Prostate gland (tissue), 2 donors: ENCODE data around the gene BASP1. TPM values are rescaled to one million over a fixed set of nuclear protein-coding genes. Genes with fewer than 3 reads are reported as not detected.
"Not testable (repeated sequence)": the region's sequence is repeated elsewhere in the genome, so short reads cannot be mapped to it uniquely, and the experiment has no call there.

ENCODE experiments used
- DNase-seq: peaks from one replicate; pipeline ENCODE4 v3.0.0-alpha.2; 2019; ENCODE audit warnings: low spot score
- H3K27ac ChIP-seq, 2 donors: fragments of 200-600 bp; sonication (generic); 2 replicates each; pipeline ENCODE4 v1.5.1; 2017 to 2019
- H3K27me3 ChIP-seq: fragments of 200-600 bp; sonication (generic); replicated peaks from 2 replicates; pipeline ENCODE4 v1.5.1; 2019; ENCODE audit not compliant: insufficient read depth
- H3K36me3 ChIP-seq, 2 donors: fragments of 200-600 bp; sonication (generic); 1 replicate in 1 of 2; 2 replicates in 1 of 2; pipeline versions ENCODE4 v1.5.1 to v1.8.1; 2017 to 2019
- H3K4me1 ChIP-seq: fragments of 200-600 bp; sonication (generic); replicated peaks from 2 replicates; pipeline ENCODE4 v1.5.1; 2019
- H3K4me3 ChIP-seq, 2 donors: fragments of 200-600 bp; sonication (generic); 2 replicates each; pipeline ENCODE4 v1.5.1; 2017 to 2019
- H3K9me3 ChIP-seq: fragments of 200-600 bp; sonication (generic); 2 replicates; pipeline ENCODE4 v1.5.1; 2017
- CTCF ChIP-seq, 4 experiments: fragments of 200-600 bp in 2 of 4; fragments of 450-650 bp in 2 of 4; sonication (generic) in 2 of 4; IDR thresholded peaks; 1 replicate in 3 of 4; 2 replicates in 1 of 4; pipeline ENCODE4 v1.5.1; 2016 to 2019; ENCODE audit warnings: antibody characterized with exemption in 4 of 4, mild to moderate bottlenecking in 2 of 4, moderate library complexity in 2 of 4
- POLR2A ChIP-seq: fragments of 450-650 bp; IDR thresholded peaks from one replicate; pipeline ENCODE4 v1.6.1; 2016; ENCODE audit warnings: antibody characterized with exemption, mild to moderate bottlenecking
- POLR2AphosphoS5 ChIP-seq: sonication (generic); formaldehyde crosslinking; IDR thresholded peaks from one replicate; pipeline ENCODE4 v1.6.1; 2017; ENCODE audit warnings: antibody characterized with exemption
- WGBS: methylation state at CpG from one replicate; pipeline ENCODE4 v1.1.5; 2018; 5-methylcytosine and 5-hydroxymethylcytosine counted together
- intact Hi-C: fragments of 100-400 bp; cut with DNase I; formaldehyde crosslinking; loops from one replicate; pipeline ENCODE4 v1.14.2; 2022
- total RNA-seq, 2 donors: library from RNA; depleted of rRNA; stranded (reverse); fragments of >200 nt; gene quantifications; one replicate each; pipeline ENCODE4 v1.1.0, GENCODE V29; 2016

The BASP1 gene
- total RNA-seq, 2 donors from 2014 or later = 142 to 346 TPM

- intact Hi-C loops = loop anchor here (5.0 kb wide), 2 partner anchors 398 to 698 kb away; no protein-coding TSS in a partner anchor
- peak; percentile 17 for DNase-seq
- Histone ChIP-seq H3K27me3 (no peaks in the 10 kb centered on the region), H3K4me1 (no peaks in the 10 kb centered on the region), H3K9me3 (no peaks in the 10 kb centered on the region), H3K27ac (no peak overlapping the region), H3K36me3 (no peaks in the 10 kb centered on the region), H3K4me3 (no peak overlapping the region)
- WGBS = 2% methylated on average over 4 of the region's 4 CpGs
- TF ChIP-seq POLR2A = no peak
- peak; percentile 42 to 88 (median 83) for TF ChIP-seq CTCF (IDR thresholded peaks at IDR 0.05)
- TF ChIP-seq POLR2AphosphoS5 = no peak
Observed at GRCh38 chr5:17190242-17190778, 27.1 kb upstream of the BASP1 start.

GRCh38 chr5:17190799-17191391 lies 26.5 kb upstream of the BASP1 start:
- Histone ChIP-seq H3K9me3 (no peaks in the 10 kb centered on the region), H3K4me3 (no peak overlapping the region), H3K27ac (no peak overlapping the region), H3K36me3 (no peaks in the 10 kb centered on the region), H3K4me1 (no peaks in the 10 kb centered on the region), H3K27me3 (no peaks in the 10 kb centered on the region)
- intact Hi-C loops = loop anchor here (5.0 kb wide), 2 partner anchors 399 to 699 kb away; no protein-coding TSS in a partner anchor
- 76% methylated on average over 7 of the region's 7 CpGs for WGBS
- no peak for DNase-seq
- no peak for TF ChIP-seq CTCF (IDR thresholded peaks at IDR 0.05)

- H3K4me3 ChIP-seq, H3K4me1 ChIP-seq, H3K27ac ChIP-seq, H3K9me3 ChIP-seq, H3K27me3 ChIP-seq, H3K36me3 ChIP-seq, DNase-seq: not testable (repeated sequence)
- 87% methylated on average over 10 of the region's 10 CpGs for WGBS
- intact Hi-C loops = loop anchor here (5.0 kb wide), 2 partner anchors 399 to 699 kb away; no protein-coding TSS in a partner anchor
Observed at GRCh38 chr5:17191574-17191973, 25.9 kb upstream of the BASP1 start.

GRCh38 chr5:17192191-17192590 lies 25.2 kb upstream of the BASP1 start:
- Histone ChIP-seq H3K4me1 (no peaks in the 10 kb centered on the region), H3K27ac (no peak overlapping the region), H3K27me3 (no peaks in the 10 kb centered on the region), H3K9me3 (no peaks in the 10 kb centered on the region), H3K36me3 (no peaks in the 10 kb centered on the region), H3K4me3 (no peak overlapping the region)
- DNase-seq = no peak
- intact Hi-C loops = loop anchor here (5.0 kb wide), 2 partner anchors 400 to 700 kb away; no protein-coding TSS in a partner anchor
- TF ChIP-seq CTCF (IDR thresholded peaks at IDR 0.05) = no peak
- WGBS = 52% methylated on average over 5 of the region's 5 CpGs

GRCh38 chr5:17196024-17196423 lies 21.4 kb upstream of the BASP1 start:
- Histone ChIP-seq H3K27ac (no peak overlapping the region), H3K27me3 (no peaks in the 10 kb centered on the region), H3K9me3 (no peaks in the 10 kb centered on the region), H3K36me3 (no peaks in the 10 kb centered on the region), H3K4me3 (no peak overlapping the region), H3K4me1 (no peaks in the 10 kb centered on the region)
- DNase-seq = no peak
- intact Hi-C loops = no loop called here
- TF ChIP-seq POLR2A (no peak), POLR2AphosphoS5 (no peak), CTCF (IDR thresholded peaks at IDR 0.05) (no peak)
- WGBS = 81% methylated on average over 5 of the region's 5 CpGs
